SJCRH30 (cell line): Measurements from ENCODE around the gene TCP11. TPM values are rescaled to one million over a fixed set of nuclear protein-coding genes. Genes with fewer than 3 reads are reported as not detected.

Experiments
- DNase-seq, 2 experiments: peaks; one replicate each; pipeline ENCODE4 v3.0.0-alpha.2; 2015 to 2020
- H3K27ac ChIP-seq: fragments of 250-450 bp; sonication (Bioruptor Pico); 2 replicates; pipeline ENCODE4 v1.5.1; 2020; ENCODE audit warnings: mild to moderate bottlenecking, moderate library complexity
- H3K27me3 ChIP-seq: fragments of 250-450 bp; sonication (Bioruptor Pico); 2 replicates; pipeline ENCODE4 v1.5.1; 2020; ENCODE audit warnings: mild to moderate bottlenecking, moderate library complexity
- H3K36me3 ChIP-seq: fragments of 250-450 bp; sonication (Bioruptor Pico); 2 replicates; pipeline ENCODE4 v1.5.1; 2020; ENCODE audit warnings: mild to moderate bottlenecking, moderate library complexity
- H3K4me1 ChIP-seq: fragments of 250-450 bp; sonication (Bioruptor Pico); 2 replicates; pipeline ENCODE4 v1.5.1; 2020; ENCODE audit warnings: mild to moderate bottlenecking, moderate library complexity
- H3K4me3 ChIP-seq: fragments of 250-450 bp; sonication (Bioruptor Pico); 2 replicates; pipeline ENCODE4 v1.5.1; 2020; ENCODE audit warnings: mild to moderate bottlenecking, moderate library complexity
- H3K9me3 ChIP-seq: fragments of 250-450 bp; sonication (Bioruptor Pico); replicated peaks from 2 replicates; pipeline ENCODE4 v1.5.1; 2020; ENCODE audit warnings: mild to moderate bottlenecking, moderate library complexity
- total RNA-seq: library from RNA; depleted of rRNA; stranded (reverse); fragments of >200 nt; shearing (Covaris generic); gene quantifications from 2 replicates; pipeline ENCODE4 v1.2.3, GENCODE V29; 2014

TCP11 gene
- total RNA-seq, 1 experiment from 2014 or later, result not detected

GRCh38 chr6:35088281-35089215, 52.6 kb downstream of the TCP11 start:
- Histone ChIP-seq H3K36me3 (peaks cover 5% of the 10 kb centered on the region; the same call in 1 of the 2 replicates), H3K27me3 (no peaks in the 10 kb centered on the region), H3K27ac (no peak overlapping the region), H3K4me1 (peaks cover 18% of the 10 kb centered on the region), H3K9me3 (no peaks in the 10 kb centered on the region), H3K4me3 (no peak overlapping the region)
- DNase-seq, result no peak

DNA sequence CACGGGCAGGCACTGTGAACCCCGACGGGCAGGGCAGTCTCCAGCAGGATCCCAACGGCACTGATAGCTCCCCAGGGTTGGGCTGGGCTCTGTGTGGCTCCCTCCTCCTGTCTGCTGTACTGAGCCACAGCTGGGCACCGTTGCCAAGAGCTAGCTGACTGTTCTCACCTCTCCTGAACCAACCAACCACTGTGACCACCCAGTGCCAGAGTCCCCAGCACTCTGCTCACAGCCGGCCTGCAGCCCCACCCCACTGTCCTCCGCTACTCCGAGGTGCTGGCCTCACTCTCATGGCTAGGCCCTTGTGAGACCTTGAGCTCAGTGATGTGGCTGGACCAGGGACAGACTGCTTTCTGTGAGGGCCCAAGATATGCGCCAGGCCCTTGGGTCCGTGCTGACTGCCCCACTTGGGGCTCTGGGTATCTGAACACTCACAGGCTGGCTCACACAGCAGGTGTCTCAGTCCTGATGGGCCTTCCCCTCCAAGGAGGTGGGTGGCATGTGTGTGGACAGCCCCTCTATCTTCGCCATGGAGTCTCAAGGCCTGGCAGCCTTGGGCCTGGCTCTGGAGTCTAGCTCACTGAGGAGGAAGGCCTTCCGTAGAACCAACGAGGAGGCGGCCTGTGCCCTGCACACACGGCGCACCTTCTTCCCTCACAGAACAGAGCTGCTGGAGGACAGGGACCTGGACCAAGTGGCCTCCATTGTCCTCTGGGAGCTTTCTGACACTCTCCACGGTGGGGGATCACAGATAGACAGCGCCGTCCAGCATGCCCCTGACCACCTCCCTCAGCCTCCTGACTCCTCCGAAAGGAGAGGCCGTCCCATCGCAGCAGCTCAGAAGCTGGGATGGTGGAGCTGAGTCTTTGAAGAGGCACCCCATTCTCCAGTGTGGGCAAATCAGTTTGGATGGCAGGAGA, 53.5 kb downstream of the TCP11 start:
- Histone ChIP-seq H3K9me3 (no peaks in the 10 kb centered on the region), H3K36me3 (peaks cover 5% of the 10 kb centered on the region; the same call in 1 of the 2 replicates), H3K4me3 (no peak overlapping the region), H3K27ac (no peak overlapping the region), H3K27me3 (no peaks in the 10 kb centered on the region), H3K4me1 (peaks cover 11% of the 10 kb centered on the region; the same call in 1 of the 2 replicates)
- DNase-seq, result no peak

DNA sequence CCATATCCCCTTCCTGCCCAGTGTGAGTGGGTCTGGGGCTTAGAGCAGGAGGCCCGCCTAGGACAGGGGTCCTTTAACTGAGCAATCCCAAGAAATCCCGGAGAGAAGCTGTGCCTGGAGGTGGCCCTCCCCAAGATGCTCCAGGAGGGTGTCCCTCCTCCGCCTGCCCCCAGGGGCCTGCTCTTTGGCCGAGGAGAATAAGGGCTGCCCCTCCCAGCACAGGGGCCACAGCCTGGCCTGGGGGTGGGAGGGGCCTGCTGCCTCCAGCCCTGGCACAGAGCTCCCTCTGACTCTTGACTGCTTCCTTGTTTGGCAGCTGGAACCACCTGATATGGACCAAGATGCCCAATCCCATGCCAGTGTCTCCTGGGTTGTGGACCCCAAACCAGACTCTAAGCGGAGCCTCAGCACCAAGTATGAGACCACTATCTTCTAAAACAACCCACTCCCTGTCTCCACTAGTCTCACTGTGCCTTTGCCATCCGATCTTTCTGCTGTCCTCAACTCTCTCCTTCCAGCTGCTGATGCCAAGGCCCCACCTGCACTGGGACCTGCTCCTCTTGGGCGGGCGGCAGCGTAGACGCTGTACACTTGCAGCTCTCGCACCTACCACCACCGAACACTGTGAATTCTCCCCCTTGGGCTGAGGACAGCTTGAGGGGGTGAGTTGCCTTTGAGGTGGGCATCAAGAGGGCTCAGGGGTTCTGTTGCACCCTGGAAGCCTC, 54.3 kb downstream of the TCP11 start:
- Histone ChIP-seq H3K4me1 (peaks cover 3% of the 10 kb centered on the region; the same call in 1 of the 2 replicates), H3K9me3 (no peaks in the 10 kb centered on the region), H3K27ac (no peak overlapping the region), H3K27me3 (no peaks in the 10 kb centered on the region), H3K4me3 (no peak overlapping the region), H3K36me3 (peaks cover 5% of the 10 kb centered on the region; the same call in 1 of the 2 replicates)
- no peak for DNase-seq

DNA sequence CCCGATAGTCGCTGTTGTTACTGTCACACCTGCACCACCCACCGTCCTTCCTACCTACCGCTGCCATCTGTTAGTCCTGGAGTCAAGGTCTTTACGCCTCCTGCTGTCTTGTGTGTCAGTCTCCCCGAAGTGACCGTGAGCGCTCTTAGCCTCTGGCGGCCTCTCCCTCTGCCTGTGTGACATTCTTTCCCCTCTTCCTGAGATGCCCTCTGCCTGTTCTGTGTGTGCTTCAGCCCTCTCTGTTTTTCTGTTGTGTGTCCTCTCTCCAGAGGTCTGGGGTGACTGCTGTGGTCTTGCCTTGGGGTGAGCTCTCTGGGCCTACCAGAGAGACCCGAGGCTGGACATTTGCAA, 54.9 kb downstream of the TCP11 start:
- no peak for DNase-seq
- H3K4me3 ChIP-seq, result no peak overlapping the region
- no peaks in the 10 kb centered on the region for H3K27me3 ChIP-seq
- peaks cover 5% of the 10 kb centered on the region for H3K36me3 ChIP-seq
- H3K27ac ChIP-seq, result no peak overlapping the region
- peaks cover 3% of the 10 kb centered on the region; the same call in 1 of the 2 replicates for H3K4me1 ChIP-seq
- H3K9me3 ChIP-seq, result no peaks in the 10 kb centered on the region

DNA sequence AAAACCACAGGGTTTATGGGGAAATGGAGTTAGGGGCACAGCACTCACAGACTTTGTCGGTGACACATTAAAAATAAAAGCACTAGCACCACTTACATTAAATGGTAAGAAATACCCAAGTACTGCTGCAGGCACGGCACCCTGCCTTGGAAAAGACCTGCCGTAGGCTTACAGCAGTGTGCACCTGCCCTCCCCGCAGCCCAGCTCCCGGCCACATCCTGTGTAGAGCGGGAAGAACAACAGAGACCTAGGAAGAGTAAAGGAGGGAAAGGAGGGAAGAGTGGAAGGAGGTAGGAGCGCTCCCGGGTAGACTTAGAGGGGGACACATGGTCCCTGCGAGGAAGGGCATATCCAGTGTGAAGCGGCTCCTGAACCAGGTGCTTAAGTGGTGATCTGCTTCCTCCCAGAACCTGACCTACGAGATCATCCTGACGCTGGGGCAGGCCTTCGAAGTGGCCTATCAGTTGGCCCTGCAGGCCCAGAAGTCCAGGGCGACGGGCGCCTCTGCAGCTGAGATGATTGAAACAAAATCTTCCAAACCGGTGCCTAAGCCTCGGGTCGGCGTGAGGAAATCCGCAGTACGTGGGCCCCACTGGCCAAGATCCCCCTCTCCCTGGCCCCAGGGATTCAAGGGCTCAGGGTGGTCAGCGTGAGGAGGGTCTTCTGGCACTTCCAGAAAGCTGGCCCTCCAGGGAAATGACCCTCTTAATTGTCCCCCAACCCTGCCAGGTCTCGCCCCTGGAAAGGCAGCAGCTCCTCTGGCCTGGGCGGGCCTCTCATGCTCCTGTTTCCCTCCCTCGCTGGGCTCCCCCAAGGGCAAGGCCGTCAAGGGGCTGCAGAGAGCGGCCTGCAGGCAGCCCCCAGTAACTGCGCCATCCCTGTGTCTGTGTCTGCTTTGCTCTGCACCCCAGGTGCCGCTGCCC, 55.5 kb downstream of the TCP11 start:
- H3K4me3 ChIP-seq, result no peak overlapping the region
- H3K4me1 ChIP-seq, result peaks cover 3% of the 10 kb centered on the region; the same call in 1 of the 2 replicates
- H3K27me3 ChIP-seq, result no peaks in the 10 kb centered on the region
- H3K36me3 ChIP-seq, result peaks cover 5% of the 10 kb centered on the region
- DNase-seq, result no peak
- H3K27ac ChIP-seq, result no peak overlapping the region
- H3K9me3 ChIP-seq, result no peaks in the 10 kb centered on the region

- no peaks in the 10 kb centered on the region; the same call in 1 of the 2 replicates for H3K4me1 ChIP-seq
- peak; percentile 47 to 56 for DNase-seq
- H3K36me3 ChIP-seq, result peaks cover 12% of the 10 kb centered on the region
- H3K27me3 ChIP-seq, result no peaks in the 10 kb centered on the region
- no peaks in the 10 kb centered on the region for H3K9me3 ChIP-seq
- no peak overlapping the region for H3K4me3 ChIP-seq
- H3K27ac ChIP-seq, result no peak overlapping the region
These were observed 56.5 kb downstream of the TCP11 start for GRCh38 chr6:35084511-35085203.

- no peak overlapping the region for H3K27ac ChIP-seq
- H3K36me3 ChIP-seq, result peaks cover 12% of the 10 kb centered on the region
- H3K4me1 ChIP-seq, result no peaks in the 10 kb centered on the region
- H3K4me3 ChIP-seq, result no peak overlapping the region
- H3K9me3 ChIP-seq, result no peaks in the 10 kb centered on the region
- DNase-seq, result no peak
- no peaks in the 10 kb centered on the region for H3K27me3 ChIP-seq
These were observed 57.1 kb downstream of the TCP11 start for GRCh38 chr6:35084041-35084491.

DNA sequence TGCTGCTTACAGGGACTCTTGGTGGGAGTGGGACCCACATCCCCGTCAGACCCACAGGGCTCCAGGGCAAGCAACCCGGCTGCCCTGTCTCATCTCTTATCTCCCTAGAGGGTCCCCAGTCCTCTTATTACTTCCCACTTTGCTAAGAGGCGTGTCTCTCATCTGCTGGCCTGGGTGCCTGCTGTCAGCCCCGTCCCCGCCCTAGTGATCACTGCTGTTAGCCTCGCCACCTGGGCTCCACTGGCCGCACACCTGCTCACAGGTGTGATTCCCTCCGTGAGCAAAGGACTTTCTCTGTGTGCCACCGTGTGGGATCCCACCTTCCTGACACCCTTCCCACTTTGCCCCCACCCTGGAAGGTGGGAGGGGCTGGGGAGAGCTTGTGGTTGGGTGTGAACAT, 57.6 kb downstream of the TCP11 start:
- H3K36me3 ChIP-seq, result peaks cover 12% of the 10 kb centered on the region
- DNase-seq, result no peak

GRCh38 chr6:35082733-35083403, 58.3 kb downstream of the TCP11 start:
- no peaks in the 10 kb centered on the region for H3K9me3 ChIP-seq
- H3K36me3 ChIP-seq, result peaks cover 11% of the 10 kb centered on the region
- H3K27ac ChIP-seq, result no peak overlapping the region
- no peaks in the 10 kb centered on the region for H3K4me1 ChIP-seq
- H3K27me3 ChIP-seq, result no peaks in the 10 kb centered on the region
- no peak for DNase-seq
- H3K4me3 ChIP-seq, result no peak overlapping the region

More for the DNA sequence above, 57.6 kb downstream of the TCP11 start:
- no peaks in the 10 kb centered on the region for H3K4me1 ChIP-seq
- H3K9me3 ChIP-seq, result no peaks in the 10 kb centered on the region
- no peak overlapping the region for H3K27ac ChIP-seq
- H3K27me3 ChIP-seq, result no peaks in the 10 kb centered on the region
- H3K4me3 ChIP-seq, result no peak overlapping the region

DNA sequence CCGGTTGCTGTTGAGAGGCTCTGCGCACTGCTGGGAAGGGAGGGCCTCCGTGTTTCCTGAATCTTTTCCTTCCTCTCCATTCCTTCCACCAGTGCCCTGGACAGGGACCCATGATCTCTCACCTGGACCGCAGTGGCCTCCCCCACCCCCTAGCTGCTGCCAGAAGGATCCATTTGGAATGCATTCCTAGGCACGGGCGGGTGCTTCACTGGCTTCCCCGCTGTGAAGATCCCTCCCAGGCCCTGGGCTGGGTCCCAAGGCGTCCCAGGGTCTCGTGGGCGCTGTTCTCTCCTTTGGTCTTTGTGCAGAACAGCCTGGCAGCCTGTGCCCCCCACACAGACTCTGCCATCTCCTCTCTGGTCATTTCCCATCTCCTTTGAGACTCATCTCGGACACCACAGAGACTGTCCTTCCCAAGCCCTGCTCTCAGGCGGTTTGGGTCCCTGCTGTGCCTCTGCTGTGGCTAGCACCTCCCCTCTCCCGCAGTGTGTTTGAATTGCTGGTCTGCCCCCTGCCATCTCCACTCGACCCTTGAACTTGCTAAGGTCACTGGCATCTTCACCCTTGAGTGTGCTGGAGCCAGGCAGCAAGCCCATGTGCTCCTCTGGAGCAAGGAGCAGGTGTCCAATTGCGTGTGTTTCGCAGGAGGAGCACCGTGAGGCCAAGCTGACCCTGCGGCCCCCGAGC, 59.0 kb downstream of the TCP11 start:
- Histone ChIP-seq H3K4me3 (no peak overlapping the region), H3K27me3 (no peaks in the 10 kb centered on the region), H3K4me1 (no peaks in the 10 kb centered on the region), H3K36me3 (peaks cover 7% of the 10 kb centered on the region), H3K9me3 (no peaks in the 10 kb centered on the region), H3K27ac (no peak overlapping the region)
- no peak for DNase-seq

DNA sequence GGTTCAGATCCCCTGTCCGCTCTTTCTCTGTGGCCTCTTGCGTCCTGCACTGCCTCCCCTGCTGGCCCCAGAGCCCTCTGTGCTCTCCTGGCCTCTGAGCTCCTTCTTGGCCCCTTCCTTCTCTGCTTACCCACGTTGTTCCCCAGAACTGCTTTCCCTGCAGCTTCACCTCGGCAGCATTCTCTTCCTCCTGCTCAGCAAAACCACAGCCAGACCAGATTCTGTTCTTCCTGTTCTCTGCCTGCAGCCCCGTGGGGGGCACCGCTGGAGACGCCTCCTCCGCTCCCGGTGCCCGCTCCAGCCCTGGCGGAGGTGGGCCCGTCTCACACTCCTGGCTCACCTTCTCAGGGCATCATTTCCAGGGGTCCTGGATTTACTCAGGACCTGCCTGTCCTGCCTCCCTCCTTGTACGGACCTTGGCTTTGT, 59.7 kb downstream of the TCP11 start:
- DNase-seq, result no peak
- Histone ChIP-seq H3K27ac (no peak overlapping the region), H3K4me3 (no peak overlapping the region)

GRCh38 chr6:35080821-35081425, 60.2 kb downstream of the TCP11 start:
- Histone ChIP-seq H3K9me3 (no peaks in the 10 kb centered on the region), H3K4me1 (no peaks in the 10 kb centered on the region), H3K4me3 (no peak overlapping the region), H3K36me3 (peaks cover 7% of the 10 kb centered on the region), H3K27me3 (no peaks in the 10 kb centered on the region), H3K27ac (no peak overlapping the region)
- no peak for DNase-seq

More for the DNA sequence above, 59.7 kb downstream of the TCP11 start:
- peaks cover 7% of the 10 kb centered on the region for H3K36me3 ChIP-seq
- H3K4me1 ChIP-seq, result no peaks in the 10 kb centered on the region
- no peaks in the 10 kb centered on the region for H3K9me3 ChIP-seq
- no peaks in the 10 kb centered on the region for H3K27me3 ChIP-seq
